Measurements from ENCODE around the gene IPO11.

The IPO11 gene

GRCh38 chr5:62432621-62433064 lies 20.1 kb downstream of the IPO11 start:
- Histone ChIP-seq H3K4me3 (ENCODE audit: low read length in 2 of 2) (no peak overlapping the region), H3K27ac (ENCODE audit: low read depth in 2 of 2, low read length in 2 of 2) (no peak overlapping the region), H3K36me3 (ENCODE audit: control insufficient read depth in 2 of 2, insufficient read depth in 2 of 2, low read length in 2 of 2) (no peaks in the 10 kb centered on the region), H3K4me1 (ENCODE audit: control insufficient read depth in 2 of 2, insufficient read depth in 2 of 2, low read length in 2 of 2) (peaks cover 0 to 2% of the 10 kb centered on the region in 2 donors), H3K9me3 (ENCODE audit: control insufficient read depth in 2 of 2, low read length in 2 of 2) (no peaks in the 10 kb centered on the region), H3K9ac (ENCODE audit: low read depth in 1 of 2, low read length in 2 of 2) (no peak overlapping the region), H3K27me3 (ENCODE audit: control insufficient read depth in 2 of 2, insufficient read depth in 2 of 2, low read length in 2 of 2) (no peaks in the 10 kb centered on the region)

- no peak overlapping the region for H3K27ac ChIP-seq (ENCODE audit: low read depth in 2 of 2, low read length in 2 of 2)
Observed at GRCh38 chr5:62448528-62448927, 36.0 kb downstream of the IPO11 start.

GRCh38 chr5:62450259-62450658 lies 37.7 kb downstream of the IPO11 start:
- no peaks in the 10 kb centered on the region for H3K9me3 ChIP-seq (ENCODE audit: control insufficient read depth in 2 of 2, low read length in 2 of 2)
- H3K4me3 ChIP-seq (ENCODE audit: low read length in 2 of 2) = no peak overlapping the region
- no peak overlapping the region for H3K9ac ChIP-seq (ENCODE audit: low read depth in 1 of 2, low read length in 2 of 2)
- no peak overlapping the region for H3K27ac ChIP-seq (ENCODE audit: low read depth in 2 of 2, low read length in 2 of 2)
- H3K36me3 ChIP-seq (ENCODE audit: control insufficient read depth in 2 of 2, insufficient read depth in 2 of 2, low read length in 2 of 2) = peaks cover 11 to 21% of the 10 kb centered on the region in 2 donors
- no peaks in the 10 kb centered on the region for H3K4me1 ChIP-seq (ENCODE audit: control insufficient read depth in 2 of 2, insufficient read depth in 2 of 2, low read length in 2 of 2)
- no peaks in the 10 kb centered on the region for H3K27me3 ChIP-seq (ENCODE audit: control insufficient read depth in 2 of 2, insufficient read depth in 2 of 2, low read length in 2 of 2)

More at GRCh38 chr5:62448528-62448927, 36.0 kb downstream of the IPO11 start:
- Histone ChIP-seq H3K36me3 (ENCODE audit: control insufficient read depth in 2 of 2, insufficient read depth in 2 of 2, low read length in 2 of 2) (peaks cover 11 to 19% of the 10 kb centered on the region in 2 donors), H3K9ac (ENCODE audit: low read depth in 1 of 2, low read length in 2 of 2) (no peak overlapping the region), H3K9me3 (ENCODE audit: control insufficient read depth in 2 of 2, low read length in 2 of 2) (no peaks in the 10 kb centered on the region), H3K27me3 (ENCODE audit: control insufficient read depth in 2 of 2, insufficient read depth in 2 of 2, low read length in 2 of 2) (no peaks in the 10 kb centered on the region), H3K4me3 (ENCODE audit: low read length in 2 of 2) (no peak overlapping the region), H3K4me1 (ENCODE audit: control insufficient read depth in 2 of 2, insufficient read depth in 2 of 2, low read length in 2 of 2) (no peaks in the 10 kb centered on the region)

- peaks cover 0 to 9% of the 10 kb centered on the region in 2 donors for H3K36me3 ChIP-seq (ENCODE audit: control insufficient read depth in 2 of 2, insufficient read depth in 2 of 2, low read length in 2 of 2)
- no peak overlapping the region for H3K27ac ChIP-seq (ENCODE audit: low read depth in 2 of 2, low read length in 2 of 2)
- H3K9me3 ChIP-seq (ENCODE audit: control insufficient read depth in 2 of 2, low read length in 2 of 2) = no peaks in the 10 kb centered on the region
- no peaks in the 10 kb centered on the region for H3K4me1 ChIP-seq (ENCODE audit: control insufficient read depth in 2 of 2, insufficient read depth in 2 of 2, low read length in 2 of 2)
- no peak overlapping the region for H3K9ac ChIP-seq (ENCODE audit: low read depth in 1 of 2, low read length in 2 of 2)
- no peaks in the 10 kb centered on the region for H3K27me3 ChIP-seq (ENCODE audit: control insufficient read depth in 2 of 2, insufficient read depth in 2 of 2, low read length in 2 of 2)
- no peak overlapping the region for H3K4me3 ChIP-seq (ENCODE audit: low read length in 2 of 2)
Observed at GRCh38 chr5:62457071-62457470, 44.5 kb downstream of the IPO11 start.

GRCh38 chr5:62460578-62460983 lies 48.0 kb downstream of the IPO11 start:
- H3K9ac ChIP-seq (ENCODE audit: low read depth in 1 of 2, low read length in 2 of 2) = no peak overlapping the region
- no peaks in the 10 kb centered on the region for H3K4me1 ChIP-seq (ENCODE audit: control insufficient read depth in 2 of 2, insufficient read depth in 2 of 2, low read length in 2 of 2)
- H3K36me3 ChIP-seq (ENCODE audit: control insufficient read depth in 2 of 2, insufficient read depth in 2 of 2, low read length in 2 of 2) = peaks cover 0 to 2% of the 10 kb centered on the region in 2 donors
- no peak overlapping the region for H3K27ac ChIP-seq (ENCODE audit: low read depth in 2 of 2, low read length in 2 of 2)
- no peak overlapping the region for H3K4me3 ChIP-seq (ENCODE audit: low read length in 2 of 2)
- no peaks in the 10 kb centered on the region for H3K27me3 ChIP-seq (ENCODE audit: control insufficient read depth in 2 of 2, insufficient read depth in 2 of 2, low read length in 2 of 2)
- H3K9me3 ChIP-seq (ENCODE audit: control insufficient read depth in 2 of 2, low read length in 2 of 2) = no peaks in the 10 kb centered on the region

GRCh38 chr5:62461561-62461960 lies 49.0 kb downstream of the IPO11 start:
- peaks cover 0 to 2% of the 10 kb centered on the region in 2 donors for H3K36me3 ChIP-seq (ENCODE audit: control insufficient read depth in 2 of 2, insufficient read depth in 2 of 2, low read length in 2 of 2)
- no peaks in the 10 kb centered on the region for H3K9me3 ChIP-seq (ENCODE audit: control insufficient read depth in 2 of 2, low read length in 2 of 2)
- H3K4me1 ChIP-seq (ENCODE audit: control insufficient read depth in 2 of 2, insufficient read depth in 2 of 2, low read length in 2 of 2) = no peaks in the 10 kb centered on the region
- no peaks in the 10 kb centered on the region for H3K27me3 ChIP-seq (ENCODE audit: control insufficient read depth in 2 of 2, insufficient read depth in 2 of 2, low read length in 2 of 2)
- no peak overlapping the region for H3K27ac ChIP-seq (ENCODE audit: low read depth in 2 of 2, low read length in 2 of 2)
- H3K9ac ChIP-seq (ENCODE audit: low read depth in 1 of 2, low read length in 2 of 2) = no peak overlapping the region
- no peak overlapping the region for H3K4me3 ChIP-seq (ENCODE audit: low read length in 2 of 2)

- H3K9ac ChIP-seq (ENCODE audit: low read depth in 1 of 2, low read length in 2 of 2) = no peak overlapping the region
- H3K4me1 ChIP-seq (ENCODE audit: control insufficient read depth in 2 of 2, insufficient read depth in 2 of 2, low read length in 2 of 2) = no peaks in the 10 kb centered on the region
- H3K9me3 ChIP-seq (ENCODE audit: control insufficient read depth in 2 of 2, low read length in 2 of 2) = no peaks in the 10 kb centered on the region
- no peak overlapping the region for H3K4me3 ChIP-seq (ENCODE audit: low read length in 2 of 2)
- no peaks in the 10 kb centered on the region for H3K27me3 ChIP-seq (ENCODE audit: control insufficient read depth in 2 of 2, insufficient read depth in 2 of 2, low read length in 2 of 2)
- H3K36me3 ChIP-seq (ENCODE audit: control insufficient read depth in 2 of 2, insufficient read depth in 2 of 2, low read length in 2 of 2) = peaks cover 5 to 10% of the 10 kb centered on the region in 2 donors
- H3K27ac ChIP-seq (ENCODE audit: low read depth in 2 of 2, low read length in 2 of 2) = no peak overlapping the region
Observed at GRCh38 chr5:62465985-62466925, 53.7 kb downstream of the IPO11 start.

- no peak overlapping the region for H3K4me3 ChIP-seq (ENCODE audit: low read length in 2 of 2)
- no peak overlapping the region for H3K27ac ChIP-seq (ENCODE audit: low read depth in 2 of 2, low read length in 2 of 2)
- no peaks in the 10 kb centered on the region for H3K4me1 ChIP-seq (ENCODE audit: control insufficient read depth in 2 of 2, insufficient read depth in 2 of 2, low read length in 2 of 2)
- peaks cover 2 to 8% of the 10 kb centered on the region in 2 donors for H3K36me3 ChIP-seq (ENCODE audit: control insufficient read depth in 2 of 2, insufficient read depth in 2 of 2, low read length in 2 of 2)
- no peaks in the 10 kb centered on the region for H3K9me3 ChIP-seq (ENCODE audit: control insufficient read depth in 2 of 2, low read length in 2 of 2)
- no peaks in the 10 kb centered on the region for H3K27me3 ChIP-seq (ENCODE audit: control insufficient read depth in 2 of 2, insufficient read depth in 2 of 2, low read length in 2 of 2)
- no peak overlapping the region for H3K9ac ChIP-seq (ENCODE audit: low read depth in 1 of 2, low read length in 2 of 2)
Observed at GRCh38 chr5:62473209-62473608, 60.6 kb downstream of the IPO11 start.

- peaks cover 0 to 5% of the 10 kb centered on the region in 2 donors for H3K36me3 ChIP-seq (ENCODE audit: control insufficient read depth in 2 of 2, insufficient read depth in 2 of 2, low read length in 2 of 2)
- no peaks in the 10 kb centered on the region for H3K27me3 ChIP-seq (ENCODE audit: control insufficient read depth in 2 of 2, insufficient read depth in 2 of 2, low read length in 2 of 2)
- no peak overlapping the region for H3K4me3 ChIP-seq (ENCODE audit: low read length in 2 of 2)
- no peak overlapping the region for H3K9ac ChIP-seq (ENCODE audit: low read depth in 1 of 2, low read length in 2 of 2)
- H3K4me1 ChIP-seq (ENCODE audit: control insufficient read depth in 2 of 2, insufficient read depth in 2 of 2, low read length in 2 of 2) = no peaks in the 10 kb centered on the region
- no peaks in the 10 kb centered on the region for H3K9me3 ChIP-seq (ENCODE audit: control insufficient read depth in 2 of 2, low read length in 2 of 2)
- no peak overlapping the region for H3K27ac ChIP-seq (ENCODE audit: low read depth in 2 of 2, low read length in 2 of 2)
Observed at GRCh38 chr5:62475072-62475471, 62.5 kb downstream of the IPO11 start.

- H3K27ac ChIP-seq (ENCODE audit: low read depth in 2 of 2, low read length in 2 of 2) = no peak overlapping the region
- no peaks in the 10 kb centered on the region for H3K9me3 ChIP-seq (ENCODE audit: control insufficient read depth in 2 of 2, low read length in 2 of 2)
- H3K4me3 ChIP-seq (ENCODE audit: low read length in 2 of 2) = no peak overlapping the region
- no peak overlapping the region for H3K9ac ChIP-seq (ENCODE audit: low read depth in 1 of 2, low read length in 2 of 2)
- peaks cover 0 to 5% of the 10 kb centered on the region in 2 donors for H3K36me3 ChIP-seq (ENCODE audit: control insufficient read depth in 2 of 2, insufficient read depth in 2 of 2, low read length in 2 of 2)
- H3K27me3 ChIP-seq (ENCODE audit: control insufficient read depth in 2 of 2, insufficient read depth in 2 of 2, low read length in 2 of 2) = no peaks in the 10 kb centered on the region
- no peaks in the 10 kb centered on the region for H3K4me1 ChIP-seq (ENCODE audit: control insufficient read depth in 2 of 2, insufficient read depth in 2 of 2, low read length in 2 of 2)
Observed at GRCh38 chr5:62477801-62478200, 65.2 kb downstream of the IPO11 start.
